SK-N-SH treated with all-trans-retinoic acid at 6 μM for 48 hours (cell line): Measurements from ENCODE around the gene RB1.

ENCODE experiments used
- ZC3H10 ChIP-seq: fragments of 250-450 bp; sonication (Bioruptor Pico); IDR thresholded peaks from 2 replicates; pipeline ENCODE4 v1.5.1; 2021; ENCODE audit warnings: mild to moderate bottlenecking, moderate library complexity
- TF ChIP-seq, protein P1 (sequence below): fragments of 250-450 bp; sonication (Bioruptor Pico); IDR thresholded peaks from 2 replicates; pipeline ENCODE4 v1.8.0; 2021; ENCODE audit warnings: low read depth, mild to moderate bottlenecking, moderate library complexity, borderline replicate concordance

DNA sequence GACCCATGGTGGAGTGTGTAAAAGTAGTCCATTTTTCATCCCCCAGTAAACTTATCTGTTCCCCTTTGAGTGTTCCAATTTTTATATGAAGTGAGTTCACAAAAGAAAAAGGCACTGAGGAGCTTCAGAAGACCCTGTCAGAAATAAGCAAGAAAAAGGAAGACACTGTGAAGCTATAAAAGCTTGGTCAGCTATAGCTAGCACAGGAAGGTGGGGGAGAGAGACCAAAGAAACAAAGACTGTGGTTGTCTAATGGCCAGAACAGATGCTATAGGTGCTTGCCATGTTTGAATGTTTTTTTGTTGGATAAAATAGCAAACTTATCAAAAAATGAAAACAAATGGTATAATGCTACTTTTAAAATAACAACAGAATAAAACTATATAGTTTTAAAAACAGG is 182.8 kb downstream of the RB1 start:
- TF ChIP-seq ZC3H10 (CRISPR knock-in tag), result no peak
- TF ChIP-seq, protein P1, sequence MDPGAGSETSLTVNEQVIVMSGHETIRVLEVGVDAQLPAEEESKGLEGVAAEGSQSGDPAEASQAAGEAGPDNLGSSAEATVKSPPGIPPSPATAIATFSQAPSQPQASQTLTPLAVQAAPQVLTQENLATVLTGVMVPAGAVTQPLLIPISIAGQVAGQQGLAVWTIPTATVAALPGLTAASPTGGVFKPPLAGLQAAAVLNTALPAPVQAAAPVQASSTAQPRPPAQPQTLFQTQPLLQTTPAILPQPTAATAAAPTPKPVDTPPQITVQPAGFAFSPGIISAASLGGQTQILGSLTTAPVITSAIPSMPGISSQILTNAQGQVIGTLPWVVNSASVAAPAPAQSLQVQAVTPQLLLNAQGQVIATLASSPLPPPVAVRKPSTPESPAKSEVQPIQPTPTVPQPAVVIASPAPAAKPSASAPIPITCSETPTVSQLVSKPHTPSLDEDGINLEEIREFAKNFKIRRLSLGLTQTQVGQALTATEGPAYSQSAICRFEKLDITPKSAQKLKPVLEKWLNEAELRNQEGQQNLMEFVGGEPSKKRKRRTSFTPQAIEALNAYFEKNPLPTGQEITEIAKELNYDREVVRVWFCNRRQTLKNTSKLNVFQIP (CRISPR knock-in tag), result no peak
